WTC11 (cell line): Measurements from ENCODE around the gene TMA7.
"Not testable (repeated sequence)": the region's sequence is repeated elsewhere in the genome, so short reads cannot be mapped to it uniquely, and the experiment has no call there.

Experiments used
- CDX4 ChIP-seq: fragments of 250-450 bp; sonication (Bioruptor Pico); IDR thresholded peaks from 2 replicates; pipeline ENCODE4 v1.9.0; 2021; ENCODE audit warnings: moderate library complexity, mild to moderate bottlenecking, inconsistent platforms, borderline replicate concordance
- CTCF ChIP-seq: fragments of 200-600 bp; IDR thresholded peaks from 2 replicates; pipeline ENCODE4 v1.8.0; 2022; ENCODE audit warnings: antibody characterized with exemption
- E2F5 ChIP-seq: sonication (generic); formaldehyde crosslinking; IDR thresholded peaks from 2 replicates; pipeline ENCODE4 v1.8.1; 2022; ENCODE audit warnings: mild to moderate bottlenecking, moderate library complexity, missing genetic modification reagents
- FOXP4 ChIP-seq: sonication (generic); formaldehyde crosslinking; IDR thresholded peaks from 2 replicates; pipeline ENCODE4 v1.8.0; 2022; ENCODE audit warnings: mild to moderate bottlenecking, missing genetic modification reagents
- JUN ChIP-seq: sonication (generic); formaldehyde crosslinking; IDR thresholded peaks from 2 replicates; pipeline ENCODE4 v1.8.0; 2023; ENCODE audit warnings: mild to moderate bottlenecking, missing genetic modification reagents
- NR2C2 ChIP-seq: sonication (generic); formaldehyde crosslinking; IDR thresholded peaks from 2 replicates; pipeline ENCODE4 v1.8.0; 2022; ENCODE audit warnings: mild to moderate bottlenecking, missing genetic modification reagents
- USF2 ChIP-seq: sonication (generic); formaldehyde crosslinking; IDR thresholded peaks from 2 replicates; pipeline ENCODE4 v1.8.1; 2023; ENCODE audit warnings: mild to moderate bottlenecking, missing genetic modification reagents, moderate library complexity
- ZBTB43 ChIP-seq: sonication (generic); formaldehyde crosslinking; IDR thresholded peaks from 2 replicates; pipeline ENCODE4 v1.8.1; 2023; ENCODE audit warnings: mild to moderate bottlenecking, missing genetic modification reagents

GRCh38 chr3:48401434-48401901, 38.6 kb upstream of the TMA7 start:
- TF ChIP-seq CTCF; CDX4 (CRISPR knock-in tag); USF2; JUN (CRISPR knock-in tag); ZBTB43 (CRISPR knock-in tag); E2F5; NR2C2 (CRISPR knock-in tag); FOXP4 (CRISPR knock-in tag): not testable (repeated sequence)
